ENCODE data around the gene IL20RB. TPM values are rescaled to one million over a fixed set of nuclear protein-coding genes. Genes with fewer than 3 reads are reported as not detected.
"Not testable (repeated sequence)": the region's sequence is repeated elsewhere in the genome, so short reads cannot be mapped to it uniquely, and the experiment has no call there.

IL20RB gene
- total RNA-seq, 1 donor from 2014 or later, result 0.52 TPM

GRCh38 chr3:136954980-136955780 lies 2.6 kb upstream of the IL20RB start:
- Histone ChIP-seq H3K27me3 (ENCODE audit: control insufficient read depth in 3 of 3, insufficient read depth in 3 of 3, low read length in 3 of 3) (no peaks in the 10 kb centered on the region), H3K27ac (ENCODE audit: low read depth, low read length) (no peak overlapping the region), H3K36me3 (ENCODE audit: control insufficient read depth in 3 of 3, insufficient read depth in 3 of 3, low read length in 3 of 3) (no peaks in the 10 kb centered on the region), H3K4me3 (ENCODE audit: low read length in 3 of 3) (no peak overlapping the region), H3K9me3 (ENCODE audit: control insufficient read depth in 3 of 3, low read length in 3 of 3) (no peaks in the 10 kb centered on the region), H3K9ac (ENCODE audit: low read depth in 1 of 3, low read length in 3 of 3) (no peak overlapping the region), H3K4me1 (ENCODE audit: control insufficient read depth in 3 of 3, insufficient read depth in 3 of 3, low read length in 3 of 3) (peaks cover 0 to 3% (median 0%) of the 10 kb centered on the region in 3 donors)

- H3K4me3 ChIP-seq (ENCODE audit: low read length in 3 of 3), result no peak overlapping the region
- no peaks in the 10 kb centered on the region for H3K36me3 ChIP-seq (ENCODE audit: control insufficient read depth in 3 of 3, insufficient read depth in 3 of 3, low read length in 3 of 3)
- no peak overlapping the region for H3K9ac ChIP-seq (ENCODE audit: low read depth in 1 of 3, low read length in 3 of 3)
- H3K27ac ChIP-seq (ENCODE audit: low read depth, low read length), result no peak overlapping the region
- H3K9me3 ChIP-seq (ENCODE audit: control insufficient read depth in 3 of 3, low read length in 3 of 3), result no peaks in the 10 kb centered on the region
- no peaks in the 10 kb centered on the region for H3K27me3 ChIP-seq (ENCODE audit: control insufficient read depth in 3 of 3, insufficient read depth in 3 of 3, low read length in 3 of 3)
- H3K4me1 ChIP-seq (ENCODE audit: control insufficient read depth in 3 of 3, insufficient read depth in 3 of 3, low read length in 3 of 3), result peaks cover 0 to 3% (median 0%) of the 10 kb centered on the region in 3 donors
Measured at GRCh38 chr3:136955813-136956212, 2.0 kb upstream of the IL20RB start.

- Histone ChIP-seq H3K9me3 (ENCODE audit: control insufficient read depth in 3 of 3, low read length in 3 of 3) (no peaks in the 10 kb centered on the region), H3K27ac (ENCODE audit: low read depth, low read length) (no peak overlapping the region), H3K9ac (ENCODE audit: low read depth in 1 of 3, low read length in 3 of 3) (no peak overlapping the region), H3K4me1 (ENCODE audit: control insufficient read depth in 3 of 3, insufficient read depth in 3 of 3, low read length in 3 of 3) (peaks cover 0 to 3% (median 0%) of the 10 kb centered on the region in 3 donors), H3K36me3 (ENCODE audit: control insufficient read depth in 3 of 3, insufficient read depth in 3 of 3, low read length in 3 of 3) (no peaks in the 10 kb centered on the region), H3K27me3 (ENCODE audit: control insufficient read depth in 3 of 3, insufficient read depth in 3 of 3, low read length in 3 of 3) (no peaks in the 10 kb centered on the region), H3K4me3 (ENCODE audit: low read length in 3 of 3) (no peak overlapping the region)
Measured at GRCh38 chr3:136956971-136957370, 812 bp upstream of the IL20RB start.

- Histone ChIP-seq H3K36me3 (ENCODE audit: control insufficient read depth in 3 of 3, insufficient read depth in 3 of 3, low read length in 3 of 3) (no peaks in the 10 kb centered on the region), H3K9ac (ENCODE audit: low read depth in 1 of 3, low read length in 3 of 3) (no peak overlapping the region), H3K9me3 (ENCODE audit: control insufficient read depth in 3 of 3, low read length in 3 of 3) (no peaks in the 10 kb centered on the region), H3K27me3 (ENCODE audit: control insufficient read depth in 3 of 3, insufficient read depth in 3 of 3, low read length in 3 of 3) (no peaks in the 10 kb centered on the region), H3K4me1 (ENCODE audit: control insufficient read depth in 3 of 3, insufficient read depth in 3 of 3, low read length in 3 of 3) (peaks cover 0 to 3% (median 0%) of the 10 kb centered on the region in 3 donors), H3K4me3 (ENCODE audit: low read length in 3 of 3) (no peak overlapping the region), H3K27ac (ENCODE audit: low read depth, low read length) (no peak overlapping the region)
Measured at GRCh38 chr3:136958939-136959338, 1.2 kb downstream of the IL20RB start.

GRCh38 chr3:136959599-136959998 lies 1.8 kb downstream of the IL20RB start:
- Histone ChIP-seq H3K27ac (ENCODE audit: low read depth, low read length) (no peak overlapping the region), H3K9ac (ENCODE audit: low read depth in 1 of 3, low read length in 3 of 3) (no peak overlapping the region), H3K9me3 (ENCODE audit: control insufficient read depth in 3 of 3, low read length in 3 of 3) (no peaks in the 10 kb centered on the region), H3K4me1 (ENCODE audit: control insufficient read depth in 3 of 3, insufficient read depth in 3 of 3, low read length in 3 of 3) (peaks cover 0 to 3% (median 0%) of the 10 kb centered on the region in 3 donors), H3K4me3 (ENCODE audit: low read length in 3 of 3) (no peak overlapping the region), H3K27me3 (ENCODE audit: control insufficient read depth in 3 of 3, insufficient read depth in 3 of 3, low read length in 3 of 3) (no peaks in the 10 kb centered on the region), H3K36me3 (ENCODE audit: control insufficient read depth in 3 of 3, insufficient read depth in 3 of 3, low read length in 3 of 3) (no peaks in the 10 kb centered on the region)

GRCh38 chr3:136960838-136961836 lies 3.4 kb downstream of the IL20RB start:
- no peaks in the 10 kb centered on the region for H3K27me3 ChIP-seq (ENCODE audit: control insufficient read depth in 3 of 3, insufficient read depth in 3 of 3, low read length in 3 of 3)
- H3K27ac ChIP-seq (ENCODE audit: low read depth, low read length), result no peak overlapping the region
- no peaks in the 10 kb centered on the region for H3K9me3 ChIP-seq (ENCODE audit: control insufficient read depth in 3 of 3, low read length in 3 of 3)
- H3K4me1 ChIP-seq (ENCODE audit: control insufficient read depth in 3 of 3, insufficient read depth in 3 of 3, low read length in 3 of 3), result no peaks in the 10 kb centered on the region
- no peak overlapping the region for H3K9ac ChIP-seq (ENCODE audit: low read depth in 1 of 3, low read length in 3 of 3)
- no peaks in the 10 kb centered on the region for H3K36me3 ChIP-seq (ENCODE audit: control insufficient read depth in 3 of 3, insufficient read depth in 3 of 3, low read length in 3 of 3)
- H3K4me3 ChIP-seq (ENCODE audit: low read length in 3 of 3), result no peak overlapping the region

GRCh38 chr3:136962927-136963326 lies 5.1 kb downstream of the IL20RB start:
- Histone ChIP-seq H3K4me3 (ENCODE audit: low read length in 3 of 3) (no peak overlapping the region), H3K27me3 (ENCODE audit: control insufficient read depth in 3 of 3, insufficient read depth in 3 of 3, low read length in 3 of 3) (no peaks in the 10 kb centered on the region), H3K36me3 (ENCODE audit: control insufficient read depth in 3 of 3, insufficient read depth in 3 of 3, low read length in 3 of 3) (no peaks in the 10 kb centered on the region), H3K9ac (ENCODE audit: low read depth in 1 of 3, low read length in 3 of 3) (no peak overlapping the region), H3K9me3 (ENCODE audit: control insufficient read depth in 3 of 3, low read length in 3 of 3) (no peaks in the 10 kb centered on the region), H3K27ac (ENCODE audit: low read depth, low read length) (no peak overlapping the region), H3K4me1 (ENCODE audit: control insufficient read depth in 3 of 3, insufficient read depth in 3 of 3, low read length in 3 of 3) (no peaks in the 10 kb centered on the region)

GRCh38 chr3:136969539-136969938 lies 11.8 kb downstream of the IL20RB start:
- not testable (repeated sequence) for H3K36me3 ChIP-seq (ENCODE audit: control insufficient read depth in 3 of 3, insufficient read depth in 3 of 3, low read length in 3 of 3); H3K9me3 ChIP-seq (ENCODE audit: control insufficient read depth in 3 of 3, low read length in 3 of 3); H3K9ac ChIP-seq (ENCODE audit: low read depth in 1 of 3, low read length in 3 of 3); H3K4me3 ChIP-seq (ENCODE audit: low read length in 3 of 3); H3K27me3 ChIP-seq (ENCODE audit: control insufficient read depth in 3 of 3, insufficient read depth in 3 of 3, low read length in 3 of 3); H3K27ac ChIP-seq (ENCODE audit: low read depth, low read length); H3K4me1 ChIP-seq (ENCODE audit: control insufficient read depth in 3 of 3, insufficient read depth in 3 of 3, low read length in 3 of 3)

GRCh38 chr3:136973352-136973751 lies 15.6 kb downstream of the IL20RB start:
- H3K27me3 ChIP-seq (ENCODE audit: control insufficient read depth in 3 of 3, insufficient read depth in 3 of 3, low read length in 3 of 3), result no peaks in the 10 kb centered on the region
- H3K4me1 ChIP-seq (ENCODE audit: control insufficient read depth in 3 of 3, insufficient read depth in 3 of 3, low read length in 3 of 3), result no peaks in the 10 kb centered on the region
- H3K9ac ChIP-seq (ENCODE audit: low read depth in 1 of 3, low read length in 3 of 3), result no peak overlapping the region
- no peak overlapping the region for H3K27ac ChIP-seq (ENCODE audit: low read depth, low read length)
- H3K4me3 ChIP-seq (ENCODE audit: low read length in 3 of 3), result no peak overlapping the region
- H3K36me3 ChIP-seq (ENCODE audit: control insufficient read depth in 3 of 3, insufficient read depth in 3 of 3, low read length in 3 of 3), result no peaks in the 10 kb centered on the region
- peaks cover 2 to 5% (median 3%) of the 10 kb centered on the region in 3 donors for H3K9me3 ChIP-seq (ENCODE audit: control insufficient read depth in 3 of 3, low read length in 3 of 3)

- no peaks in the 10 kb centered on the region for H3K36me3 ChIP-seq (ENCODE audit: control insufficient read depth in 3 of 3, insufficient read depth in 3 of 3, low read length in 3 of 3)
- no peaks in the 10 kb centered on the region for H3K4me1 ChIP-seq (ENCODE audit: control insufficient read depth in 3 of 3, insufficient read depth in 3 of 3, low read length in 3 of 3)
- no peak overlapping the region for H3K4me3 ChIP-seq (ENCODE audit: low read length in 3 of 3)
- peaks cover 2 to 5% (median 3%) of the 10 kb centered on the region in 3 donors for H3K9me3 ChIP-seq (ENCODE audit: control insufficient read depth in 3 of 3, low read length in 3 of 3)
- H3K27ac ChIP-seq (ENCODE audit: low read depth, low read length), result no peak overlapping the region
- no peak overlapping the region for H3K9ac ChIP-seq (ENCODE audit: low read depth in 1 of 3, low read length in 3 of 3)
- no peaks in the 10 kb centered on the region for H3K27me3 ChIP-seq (ENCODE audit: control insufficient read depth in 3 of 3, insufficient read depth in 3 of 3, low read length in 3 of 3)
Measured at GRCh38 chr3:136974670-136975069, 16.9 kb downstream of the IL20RB start.
